COLO668 (cell line): ENCODE results near the gene NRAP.

Source experiments
- DNase-seq: peaks from one replicate; lab custom pipeline; 2025; ENCODE audit not compliant: unreplicated experiment; lab: John Stamatoyannopoulos, UW

NRAP gene

DNA sequence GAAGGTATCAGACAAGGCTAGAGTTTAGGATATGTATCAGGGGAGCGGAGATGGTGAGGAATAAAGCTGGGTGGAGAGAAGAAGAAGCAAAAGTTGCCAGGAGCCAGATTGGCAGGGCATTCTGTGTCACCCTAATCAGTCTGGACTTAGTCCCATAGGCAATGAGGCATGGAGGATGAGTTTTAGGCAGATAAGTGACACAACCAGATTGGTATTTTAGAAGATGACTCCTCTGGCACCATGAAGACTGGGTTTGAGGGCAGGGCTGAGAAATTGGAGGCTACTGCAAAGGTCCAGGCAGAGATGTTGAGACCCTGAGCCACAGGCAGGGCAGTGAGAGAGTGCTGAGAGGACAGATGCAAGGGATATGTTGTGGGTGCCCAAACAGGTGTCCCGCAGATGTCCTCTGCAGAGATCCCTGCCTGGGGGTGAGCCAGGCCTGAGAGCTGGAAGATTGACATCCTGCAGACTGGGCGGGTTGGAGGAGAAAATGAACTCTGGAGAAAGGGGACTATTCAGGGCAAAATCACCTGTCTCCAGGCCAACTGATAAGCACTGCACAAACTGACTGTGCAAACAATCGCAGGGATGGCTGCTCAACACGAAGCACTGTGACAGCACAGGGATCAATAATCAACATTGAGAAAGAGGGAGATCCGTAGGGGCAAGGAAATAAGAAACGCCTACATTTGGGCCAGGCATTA, 122.8 kb downstream of the NRAP start:
- no peak for DNase-seq

- DNase-seq, result peak; percentile 5
Observed at GRCh38 chr10:113539789-113540188, 124.1 kb downstream of the NRAP start.
